A549 (cell line): ENCODE data around the gene GMEB2.

Experiments used
- ATOH8 ChIP-seq: fragments of 250-450 bp; sonication (Bioruptor Pico); IDR thresholded peaks from 2 replicates; pipeline ENCODE4 v1.5.0; 2020; ENCODE audit warnings: low read depth, mild to moderate bottlenecking, moderate library complexity
- CEBPB ChIP-seq, 2 experiments: fragments of >200 bp in 1 of 2; sonication (Bioruptor Twin) in 1 of 2; formaldehyde crosslinking in 1 of 2; IDR thresholded peaks; 2 replicates each; pipeline ENCODE4 v1.6.1; 2012 to 2016
- CHD2 ChIP-seq: fragments of 150-350 bp; IDR thresholded peaks from 2 replicates; pipeline ENCODE4 v1.6.1; 2014; ENCODE audit warnings: low read length; ENCODE audit not compliant: partially characterized antibody
- CTCF ChIP-seq: fragments of >200 bp; sonication (Bioruptor Twin); formaldehyde crosslinking; IDR thresholded peaks from 3 replicates; pipeline ENCODE4 v1.5.1; 2016
- E2F6 ChIP-seq: IDR thresholded peaks from 2 replicates; pipeline ENCODE4 v1.6.1; 2012; ENCODE audit warnings: low read depth, borderline replicate concordance
- EP300 ChIP-seq, 2 experiments: fragments of >200 bp; sonication (Bioruptor Twin); formaldehyde crosslinking; IDR thresholded peaks; 2 replicates in 1 of 2; 3 replicates in 1 of 2; pipeline ENCODE4 v1.6.1; 2016 to 2017
- FOSL2 ChIP-seq, 2 experiments: fragments of 450-650 bp in 1 of 2; fragments of >200 bp in 1 of 2; sonication (Bioruptor Twin) in 1 of 2; formaldehyde crosslinking; IDR thresholded peaks; 2 replicates each; pipeline versions ENCODE4 v1.5.0 to v1.6.1; 2016 to 2020; ENCODE audit warnings: mild to moderate bottlenecking in 1 of 2, moderate library complexity in 1 of 2
- HOXA7 ChIP-seq: fragments of 250-450 bp; sonication (Bioruptor Pico); IDR thresholded peaks from 2 replicates; pipeline ENCODE4 v1.5.0; 2020; ENCODE audit warnings: mild to moderate bottlenecking, moderate library complexity
- JUNB ChIP-seq: fragments of >200 bp; sonication (Bioruptor Twin); formaldehyde crosslinking; IDR thresholded peaks from 2 replicates; pipeline ENCODE4 v1.6.1; 2016
- POLR2AphosphoS2 ChIP-seq: conservative IDR thresholded peaks from 2 replicates; pipeline ENCODE4 v1.6.1; 2012; ENCODE audit warnings: low read length, improper control_type of control experiment, inconsistent platforms
- USF2 ChIP-seq: fragments of 450-650 bp; IDR thresholded peaks from 2 replicates; pipeline ENCODE4 v1.6.1; 2014; ENCODE audit warnings: antibody characterized with exemption
- ZC3H11A ChIP-seq: fragments of 450-650 bp; IDR thresholded peaks from 2 replicates; pipeline ENCODE4 v1.6.1; 2014; ENCODE audit warnings: antibody characterized with exemption, mild to moderate bottlenecking

GRCh38 chr20:63570281-63571086 lies 56.4 kb downstream of the GMEB2 start:
- TF ChIP-seq USF2: no peak
- no peak for TF ChIP-seq FOSL2 (IDR thresholded peaks at IDR 0.05)
- no peak for TF ChIP-seq FOSL2 (CRISPR knock-in tag; IDR thresholded peaks at IDR 0.05)
- no peak for TF ChIP-seq CTCF
- no peak for TF ChIP-seq CEBPB (IDR thresholded peaks at IDR 0.05)
- no peak for TF ChIP-seq HOXA7 (CRISPR knock-in tag)
- TF ChIP-seq CHD2: no peak
- no peak for TF ChIP-seq E2F6
- no peak for TF ChIP-seq EP300 (IDR thresholded peaks at IDR 0.05)
- TF ChIP-seq ZC3H11A: no peak
- TF ChIP-seq ATOH8 (CRISPR knock-in tag): no peak
- TF ChIP-seq POLR2AphosphoS2: no peak
- TF ChIP-seq JUNB: no peak
